Measurements from ENCODE around the gene ENPEP.

ENPEP gene

DNA sequence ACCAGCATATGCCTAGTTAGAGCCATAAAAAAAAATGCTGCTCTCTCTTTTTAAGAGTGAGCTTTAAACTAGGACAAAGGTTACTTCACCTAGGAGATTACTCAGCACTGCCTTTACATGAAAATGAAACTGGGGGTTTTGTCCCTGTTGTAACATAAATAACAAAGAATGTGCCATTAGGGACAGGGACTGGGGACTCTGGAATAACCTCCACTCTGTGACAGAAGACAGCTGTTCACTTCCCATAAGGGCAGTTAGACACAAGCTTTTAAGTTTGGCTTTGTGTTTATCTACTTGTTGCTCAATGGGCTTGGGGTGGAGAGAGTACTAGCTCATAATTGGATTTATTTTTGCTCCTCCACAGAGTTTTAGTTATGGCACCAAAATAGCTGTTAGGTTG is 11.9 kb downstream of the ENPEP start:
- DNase-seq (ENCODE audit: extremely low read depth, insufficient read length), result no peak
- no peaks in the 10 kb centered on the region for H3K27me3 ChIP-seq (replicated peaks; ENCODE audit: control insufficient read depth, insufficient read depth, low read length)
- no peaks in the 10 kb centered on the region for H3K36me3 ChIP-seq (ENCODE audit: control insufficient read depth, insufficient read depth, low read length)
- H3K4me3 ChIP-seq (replicated peaks; ENCODE audit: low read depth, low read length), result no peak overlapping the region
- no peak for TF ChIP-seq CTCF (IDR thresholded peaks at IDR 0.05; ENCODE audit: insufficient read depth, low read length, poor library complexity, severe bottlenecking)

DNA sequence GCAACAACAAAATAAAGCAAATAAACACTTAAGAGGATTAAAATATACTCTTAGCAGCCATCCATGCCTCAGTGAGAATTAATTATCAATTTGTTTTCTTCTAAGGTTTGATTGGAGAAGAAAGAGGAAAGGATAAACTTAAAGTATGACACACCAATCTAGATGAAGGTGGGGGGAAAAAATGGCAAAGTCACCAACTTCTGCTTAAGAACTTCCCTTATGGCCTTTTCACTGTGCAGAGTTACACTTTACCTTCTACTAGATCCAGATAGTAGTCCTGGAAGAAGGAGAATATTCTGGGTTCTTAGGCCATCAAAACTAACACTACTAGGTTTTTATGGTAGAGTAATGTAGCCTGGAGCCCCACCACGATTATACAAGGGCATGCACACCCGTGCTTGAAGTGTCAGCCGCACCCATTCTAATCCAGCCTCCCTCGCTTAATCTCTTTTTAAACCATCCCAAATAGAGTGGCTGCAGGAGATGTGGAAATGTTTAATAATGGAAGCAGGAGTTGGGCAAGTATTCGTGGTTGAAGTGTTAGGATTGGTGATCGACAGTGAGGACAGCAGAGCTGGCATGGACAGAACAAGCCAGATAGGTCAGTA is 14.1 kb downstream of the ENPEP start:
- no peak for DNase-seq (ENCODE audit: extremely low read depth, insufficient read length)
- Histone ChIP-seq H3K27me3 (replicated peaks; ENCODE audit: control insufficient read depth, insufficient read depth, low read length) (no peaks in the 10 kb centered on the region), H3K36me3 (ENCODE audit: control insufficient read depth, insufficient read depth, low read length) (no peaks in the 10 kb centered on the region), H3K4me3 (replicated peaks; ENCODE audit: low read depth, low read length) (no peak overlapping the region)
- no peak for TF ChIP-seq CTCF (IDR thresholded peaks at IDR 0.05; ENCODE audit: insufficient read depth, low read length, poor library complexity, severe bottlenecking)

- no peak for DNase-seq (ENCODE audit: extremely low read depth, insufficient read length)
- no peaks in the 10 kb centered on the region for H3K36me3 ChIP-seq (ENCODE audit: control insufficient read depth, insufficient read depth, low read length)
- no peaks in the 10 kb centered on the region for H3K27me3 ChIP-seq (replicated peaks; ENCODE audit: control insufficient read depth, insufficient read depth, low read length)
- H3K4me3 ChIP-seq (replicated peaks; ENCODE audit: low read depth, low read length), result no peak overlapping the region
- TF ChIP-seq CTCF (IDR thresholded peaks at IDR 0.05; ENCODE audit: insufficient read depth, low read length, poor library complexity, severe bottlenecking), result no peak
These were observed 16.6 kb downstream of the ENPEP start for GRCh38 chr4:110492522-110492921.

GRCh38 chr4:110493520-110493919 is 17.6 kb downstream of the ENPEP start:
- H3K27me3 ChIP-seq (replicated peaks; ENCODE audit: control insufficient read depth, insufficient read depth, low read length), result no peaks in the 10 kb centered on the region
- no peak overlapping the region for H3K4me3 ChIP-seq (replicated peaks; ENCODE audit: low read depth, low read length)
- TF ChIP-seq CTCF (IDR thresholded peaks at IDR 0.05; ENCODE audit: insufficient read depth, low read length, poor library complexity, severe bottlenecking), result no peak
- no peak for DNase-seq (ENCODE audit: extremely low read depth, insufficient read length)
- no peaks in the 10 kb centered on the region for H3K36me3 ChIP-seq (ENCODE audit: control insufficient read depth, insufficient read depth, low read length)

DNA sequence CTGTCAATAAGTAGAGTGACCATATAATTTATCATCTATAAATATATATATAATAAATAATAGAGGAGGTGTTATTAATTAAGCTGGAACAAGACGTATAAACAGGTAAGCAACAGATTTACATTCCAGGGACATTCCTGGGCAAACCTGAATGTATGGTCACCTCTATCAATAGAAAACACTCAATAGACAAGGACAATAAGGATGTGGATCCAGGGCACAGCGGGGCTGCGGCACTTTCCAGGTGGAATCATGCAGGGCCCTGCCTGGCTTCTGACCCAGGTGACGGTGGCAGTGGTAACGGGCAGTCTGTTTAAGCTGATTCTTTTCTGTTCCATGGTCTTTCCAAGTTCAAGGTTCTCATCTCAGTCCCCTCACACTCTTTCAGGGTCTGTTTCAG is 22.5 kb downstream of the ENPEP start:
- TF ChIP-seq CTCF (IDR thresholded peaks at IDR 0.05; ENCODE audit: insufficient read depth, low read length, poor library complexity, severe bottlenecking), result no peak
- DNase-seq (ENCODE audit: extremely low read depth, insufficient read length), result no peak
- Histone ChIP-seq H3K4me3 (replicated peaks; ENCODE audit: low read depth, low read length) (no peak overlapping the region), H3K36me3 (ENCODE audit: control insufficient read depth, insufficient read depth, low read length) (no peaks in the 10 kb centered on the region), H3K27me3 (replicated peaks; ENCODE audit: control insufficient read depth, insufficient read depth, low read length) (no peaks in the 10 kb centered on the region)

DNA sequence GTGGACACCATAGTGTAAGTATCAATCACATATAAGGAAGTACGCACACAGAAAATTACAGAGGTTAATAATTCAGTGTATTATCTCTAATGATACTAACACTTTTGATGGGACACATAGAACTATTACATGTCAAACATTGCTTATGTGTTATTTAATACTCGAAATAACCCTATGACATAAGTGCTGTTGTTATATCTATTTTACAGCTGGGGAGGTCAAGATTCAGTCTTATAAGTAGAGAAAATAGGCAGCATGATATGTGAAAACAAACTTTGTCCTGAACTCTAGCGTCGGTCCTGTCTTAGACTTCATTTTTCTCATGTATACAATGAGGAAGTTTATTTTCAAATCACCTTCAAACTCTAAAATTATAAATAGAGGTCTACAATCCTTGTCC is 23.2 kb downstream of the ENPEP start:
- Histone ChIP-seq H3K36me3 (ENCODE audit: control insufficient read depth, insufficient read depth, low read length) (no peaks in the 10 kb centered on the region), H3K27me3 (replicated peaks; ENCODE audit: control insufficient read depth, insufficient read depth, low read length) (no peaks in the 10 kb centered on the region), H3K4me3 (replicated peaks; ENCODE audit: low read depth, low read length) (no peak overlapping the region)
- no peak for DNase-seq (ENCODE audit: extremely low read depth, insufficient read length)
- TF ChIP-seq CTCF (IDR thresholded peaks at IDR 0.05; ENCODE audit: insufficient read depth, low read length, poor library complexity, severe bottlenecking), result no peak

Data from GM06990 (cell line).